Gastroesophageal sphincter (tissue), 4 donors: ENCODE results near the gene DMC1. TPM values are rescaled to one million over a fixed set of nuclear protein-coding genes. Genes with fewer than 3 reads are reported as not detected.

ENCODE experiments used
- ATAC-seq: fragments of 150-250 bp; one replicate; pipeline ENCODE4 v1.9.1; 2016; ENCODE audit warnings: mild to moderate bottlenecking, moderate library complexity
- H3K27ac ChIP-seq, 4 donors: fragments of 200-600 bp; sonication (generic) in 3 of 4; 1 replicate in 3 of 4; 2 replicates in 1 of 4; pipeline ENCODE4 v1.5.1; 2016 to 2019
- H3K27me3 ChIP-seq: fragments of 200-600 bp; sonication (generic); one replicate; pipeline ENCODE4 v1.5.1; 2019
- H3K36me3 ChIP-seq, 2 donors: fragments of 200-600 bp; sonication (generic); one replicate each; pipeline ENCODE4 v1.5.1; 2019; ENCODE audit warnings: control low read depth in 1 of 2
- H3K4me1 ChIP-seq, 3 donors: fragments of 200-600 bp; sonication (generic); 1 replicate in 2 of 3; 2 replicates in 1 of 3; pipeline ENCODE4 v1.5.1; 2016 to 2019; ENCODE audit warnings: control low read depth in 2 of 3
- H3K4me3 ChIP-seq, 2 donors: fragments of 200-600 bp; sonication (generic); one replicate each; pipeline ENCODE4 v1.5.1; 2019; ENCODE audit warnings: mild to moderate bottlenecking in 1 of 2, moderate library complexity in 1 of 2
- H3K9me3 ChIP-seq, 3 donors: fragments of 200-600 bp; sonication (generic); one replicate each; pipeline ENCODE4 v1.5.1; 2017 to 2019; ENCODE audit warnings: control low read depth in 2 of 3
- CTCF ChIP-seq, 4 experiments: fragments of 200-600 bp in 2 of 4; fragments of 450-650 bp in 2 of 4; sonication (generic) in 1 of 4; IDR thresholded peaks; one replicate each; pipeline ENCODE4 v1.5.1; 2017 to 2019; ENCODE audit warnings: antibody characterized with exemption in 4 of 4, mild to moderate bottlenecking in 2 of 4, moderate library complexity in 2 of 4
- EP300 ChIP-seq: sonication (generic); formaldehyde crosslinking; IDR thresholded peaks from one replicate; pipeline ENCODE4 v1.6.1; 2017; ENCODE audit warnings: antibody characterized with exemption, mild to moderate bottlenecking
- POLR2A ChIP-seq, 2 donors: fragments of 450-650 bp; IDR thresholded peaks; one replicate each; pipeline ENCODE4 v1.6.1; 2017; ENCODE audit warnings: antibody characterized with exemption in 2 of 2, mild to moderate bottlenecking in 2 of 2, moderate library complexity in 1 of 2
- POLR2AphosphoS5 ChIP-seq: sonication (generic); formaldehyde crosslinking; IDR thresholded peaks from one replicate; pipeline ENCODE4 v1.6.1; 2017; ENCODE audit warnings: antibody characterized with exemption
- WGBS, 2 donors: methylation state at CpG; one replicate each; pipeline ENCODE4 v1.1.5; 2018; ENCODE audit warnings: low coverage in 1 of 2; 5-methylcytosine and 5-hydroxymethylcytosine counted together
- total RNA-seq, 4 donors: library from RNA; depleted of rRNA; stranded (reverse); fragments of >200 nt; gene quantifications; one replicate each; pipeline ENCODE4 v1.1.0, GENCODE V29; 2016

The DMC1 gene
- total RNA-seq, 4 donors from 2014 or later, result 1.7 to 5.0 (median 2.2) TPM

- 93 to 100% methylated on average over 4 of the region's 6 CpGs for WGBS, 2 donors
- TF ChIP-seq POLR2A (IDR thresholded peaks at IDR 0.05) (no peak), CTCF (IDR thresholded peaks at IDR 0.05) (no peak), POLR2AphosphoS5 (no peak), EP300 (no peak)
- H3K27me3 ChIP-seq, result peaks cover 13% of the 10 kb centered on the region
- H3K4me3 ChIP-seq, result no peak overlapping the region
- H3K36me3 ChIP-seq, result no peaks in the 10 kb centered on the region
- no peaks in the 10 kb centered on the region for H3K9me3 ChIP-seq
- H3K27ac ChIP-seq, result no peak overlapping the region
- peaks cover 0 to 25% (median 10%) of the 10 kb centered on the region in 3 donors for H3K4me1 ChIP-seq
- no peak for ATAC-seq
Observed at GRCh38 chr22:38469306-38469781, 100.6 kb downstream of the DMC1 start.

Other genes starting within 250 kb of the DMC1 start
- not detected for gene KCNJ4, start 115.0 kb downstream of the DMC1 start, total RNA-seq
- 10 to 100 TPM in 1 of 4 donors, 1 to 10 TPM in 3; 2.6 to 19.7 (median 5.4) TPM for gene KDELR3, start 102.1 kb downstream of the DMC1 start, total RNA-seq
- gene DDX17, start 63.9 kb downstream of the DMC1 start, total RNA-seq, result 100 to 1,000 TPM; 323 to 610 (median 490) TPM
- gene FAM227A, start 86.2 kb upstream of the DMC1 start, total RNA-seq, result 1 to 10 TPM in 1 of 4 donors, under 1 TPM in 3; 0.07 to 1.2 (median 0.60) TPM
- 10 to 100 TPM; 21.0 to 46.6 (median 31.7) TPM for gene CBY1, start 86.5 kb upstream of the DMC1 start, total RNA-seq
- gene TOMM22, start 111.8 kb upstream of the DMC1 start, total RNA-seq, result 10 to 100 TPM; 29.6 to 41.2 (median 32.2) TPM
- 10 to 100 TPM; 47.5 to 67.0 (median 64.6) TPM for gene JOSD1, start 130.8 kb upstream of the DMC1 start, total RNA-seq
- gene GTPBP1, start 135.8 kb upstream of the DMC1 start, total RNA-seq, result 10 to 100 TPM; 46.9 to 63.0 (median 51.6) TPM
- gene SUN2, start 185.8 kb upstream of the DMC1 start, total RNA-seq, result 100 to 1,000 TPM; 339 to 594 (median 409) TPM
- 10 to 100 TPM in 3 of 4 donors, 1 to 10 TPM in 1; 10.0 to 16.1 (median 14.6) TPM for gene DNAL4, start 224.0 kb upstream of the DMC1 start, total RNA-seq